CD8-positive, alpha-beta memory T cell (primary cell): ENCODE results near the gene CRB3. TPM values are rescaled to one million over a fixed set of nuclear protein-coding genes. Genes with fewer than 3 reads are reported as not detected.

Experiments
- CTCF ChIA-PET: fragments of 350-600 bp; sonication (Branson Sonifier 250); formaldehyde crosslinking; loops from one replicate; lab custom pipeline; 2021; ENCODE audit warnings: antibody characterized with exemption; lab: Charles Lee
- POLR2A ChIA-PET: fragments of 350-600 bp; sonication (Branson Sonifier 250); formaldehyde crosslinking; loops from one replicate; lab custom pipeline; 2021; ENCODE audit warnings: antibody characterized with exemption; lab: Charles Lee
- DNase-seq, 5 donors: peaks; one replicate each; pipeline versions ENCODE4 v3.0.0 to v3.0.0-alpha.2; 2020 to 2022; ENCODE audit warnings: mixed read lengths in 1 of 5
- H3K27ac ChIP-seq: one replicate; pipeline ENCODE4 v1.7.0; 2013; ENCODE audit warnings: low read depth, mild to moderate bottlenecking, low read length, moderate library complexity
- H3K27me3 ChIP-seq: 2 replicates; pipeline ENCODE4 v1.7.0; 2013; ENCODE audit warnings: low read length, mild to moderate bottlenecking; ENCODE audit not compliant: insufficient read depth, poor library complexity, severe bottlenecking
- H3K36me3 ChIP-seq: 2 replicates; pipeline ENCODE4 v1.7.0; 2013; ENCODE audit warnings: mild to moderate bottlenecking, low read length, moderate library complexity; ENCODE audit not compliant: insufficient read depth
- H3K4me1 ChIP-seq: 2 replicates; pipeline ENCODE4 v1.7.0; 2013; ENCODE audit warnings: mild to moderate bottlenecking, low read length, moderate library complexity; ENCODE audit not compliant: insufficient read depth
- H3K4me3 ChIP-seq: 2 replicates; pipeline ENCODE4 v1.7.0; 2013; ENCODE audit warnings: mild to moderate bottlenecking, low read length
- H3K9me3 ChIP-seq: 2 replicates; pipeline ENCODE4 v1.7.0; 2013; ENCODE audit warnings: mild to moderate bottlenecking, low read length
- H3K27ac Mint-ChIP-seq, 8 donors: one replicate each; pipeline ENCODE4 v1.8.0; 2020 to 2021; ENCODE audit warnings: mixed read lengths in 8 of 8, mild to moderate bottlenecking in 6 of 8, inconsistent platforms in 3 of 8, moderate library complexity in 3 of 8
- H3K27me3 Mint-ChIP-seq, 2 donors: one replicate each; pipeline ENCODE4 v1.8.0; 2020 to 2021; ENCODE audit warnings: mixed read lengths in 2 of 2, mild to moderate bottlenecking in 1 of 2, moderate library complexity in 1 of 2
- H3K36me3 Mint-ChIP-seq, 3 donors: one replicate each; pipeline ENCODE4 v1.8.0; 2020 to 2021; ENCODE audit warnings: mixed read lengths in 3 of 3, inconsistent platforms in 1 of 3, mild to moderate bottlenecking in 1 of 3
- H3K4me1 Mint-ChIP-seq, 3 donors: one replicate each; pipeline ENCODE4 v1.8.0; 2020 to 2021; ENCODE audit warnings: mixed read lengths in 3 of 3, inconsistent platforms in 1 of 3, mild to moderate bottlenecking in 1 of 3
- H3K4me3 Mint-ChIP-seq, 7 donors: one replicate each; pipeline ENCODE4 v1.8.0; 2020 to 2021; ENCODE audit warnings: mixed read lengths in 7 of 7, mild to moderate bottlenecking in 6 of 7, moderate library complexity in 4 of 7, inconsistent platforms in 2 of 7
- H3K9me3 Mint-ChIP-seq, 5 donors: one replicate each; pipeline ENCODE4 v1.8.0; 2020 to 2022; ENCODE audit warnings: mixed read lengths in 5 of 5, mild to moderate bottlenecking in 3 of 5, moderate library complexity in 2 of 5, inconsistent platforms in 1 of 5
- polyA plus RNA-seq: library from polyadenylated mRNA; unstranded; fragments of 300-500 nt; fragmentation: Illumina TruSeq; gene quantifications from one replicate; pipeline ENCODE4 v1.2.3, GENCODE V29; 2021
- total RNA-seq, 2 experiments: library from RNA; stranded (reverse); gene quantifications; one replicate each; pipeline ENCODE4 v1.2.3, GENCODE V29; 2021

The CRB3 gene
- total and polyA plus RNA-seq, 3 experiments from 2014 or later, result 0.88 to 4.1 (median 1.8) TPM

DNA sequence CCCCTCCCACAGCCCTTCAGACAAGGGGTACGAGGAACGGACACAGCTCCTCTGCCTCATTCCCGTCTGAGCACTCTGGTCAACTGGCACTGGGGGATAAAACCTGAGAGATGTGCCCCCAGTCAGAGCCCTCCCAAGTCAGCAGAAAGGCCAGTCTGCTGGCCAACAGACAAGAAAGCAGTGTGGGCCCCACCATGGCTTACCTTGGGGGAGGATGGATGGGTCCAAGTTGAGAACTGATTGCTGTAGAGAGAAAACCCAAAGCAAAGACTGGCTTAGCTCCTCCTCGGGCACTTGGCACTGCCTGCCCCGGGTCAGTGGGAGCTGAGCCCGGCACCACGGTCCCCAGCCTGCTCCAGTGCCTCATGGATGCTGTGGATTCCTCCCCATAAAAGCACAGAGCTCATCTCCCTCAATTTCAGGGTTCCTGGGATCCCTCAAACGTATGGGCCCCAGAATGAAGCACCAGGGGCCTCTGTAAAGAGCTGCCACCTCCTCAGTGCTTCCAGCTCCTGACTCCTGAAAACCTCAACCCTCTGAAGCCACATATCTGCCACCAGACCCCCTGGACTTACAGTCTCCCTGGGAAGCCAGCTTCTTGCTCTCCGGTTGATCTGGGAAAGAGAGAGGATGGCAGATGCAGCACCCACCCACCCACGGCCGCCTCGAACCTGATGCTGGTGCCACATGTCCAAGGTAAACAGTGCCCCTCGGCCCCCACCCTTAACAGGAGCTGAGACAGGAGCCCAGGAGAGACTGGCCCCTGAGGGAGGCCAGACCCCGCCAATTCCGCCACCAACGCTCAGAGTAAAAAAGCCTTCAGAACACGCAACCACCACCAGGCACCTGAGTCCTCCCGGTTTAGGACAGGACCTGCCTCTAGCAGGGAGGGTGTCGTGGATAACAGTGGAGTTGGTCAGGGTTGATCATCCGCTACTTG is 42.7 kb upstream of the CRB3 start:
- Mint-ChIP-seq H3K4me1 (peaks cover 30 to 46% (median 33%) of the 10 kb centered on the region in 3 donors), H3K9me3 (no peaks in the 10 kb centered on the region), H3K36me3 (peaks cover 3 to 65% (median 9%) of the 10 kb centered on the region in 3 donors), H3K27me3 (peaks cover 0 to 1% of the 10 kb centered on the region in 2 donors), H3K4me3 (peak overlapping the region in 2 of 7 donors; percentile 24 to 90), H3K27ac (peak overlapping the region in 4 of 8 donors; percentile 17 to 85 (median 42))
- H3K36me3 ChIP-seq, result peaks cover 48% of the 10 kb centered on the region
- H3K9me3 ChIP-seq, result no peaks in the 10 kb centered on the region
- ChIA-PET POLR2A (no interaction called here), CTCF (no interaction called here)
- no peak for DNase-seq
- no peak overlapping the region for H3K27ac ChIP-seq
- no peak overlapping the region for H3K4me3 ChIP-seq
- H3K27me3 ChIP-seq, result no peaks in the 10 kb centered on the region
- peaks cover 27% of the 10 kb centered on the region for H3K4me1 ChIP-seq

GRCh38 chr19:6423499-6424194 is 40.4 kb upstream of the CRB3 start:
- Histone ChIP-seq H3K9me3 (no peaks in the 10 kb centered on the region), H3K27ac (peak overlapping the region; percentile 69), H3K36me3 (peaks cover 26% of the 10 kb centered on the region), H3K4me1 (peaks cover 27% of the 10 kb centered on the region), H3K4me3 (peak overlapping the region; percentile 73), H3K27me3 (no peaks in the 10 kb centered on the region)
- peak overlapping the region; percentile 87 to 94 (median 90) for H3K4me3 Mint-ChIP-seq
- POLR2A ChIA-PET, result interaction anchor here (1.3 to 1.5 kb wide), 2 partner anchors 31 to 62 kb away, joined by 5 to 10 read pairs; partner anchors contain the start of genes CLPP and GTF2F1
- H3K4me1 Mint-ChIP-seq, result peaks cover 30 to 46% (median 33%) of the 10 kb centered on the region in 3 donors
- no peaks in the 10 kb centered on the region for H3K9me3 Mint-ChIP-seq
- DNase-seq, result peak in 3 of 5 donors; percentile 15 to 21 (median 16)
- CTCF ChIA-PET, result interaction anchor here (0.6 kb wide), 1 partner anchor 126 kb away, joined by 3 read pairs; no protein-coding TSS in a partner anchor
- H3K27ac Mint-ChIP-seq, result peak overlapping the region; percentile 71 to 96 (median 89)
- H3K36me3 Mint-ChIP-seq, result peaks cover 3 to 44% (median 9%) of the 10 kb centered on the region in 3 donors
- H3K27me3 Mint-ChIP-seq, result peaks cover 0 to 1% of the 10 kb centered on the region in 2 donors

DNA sequence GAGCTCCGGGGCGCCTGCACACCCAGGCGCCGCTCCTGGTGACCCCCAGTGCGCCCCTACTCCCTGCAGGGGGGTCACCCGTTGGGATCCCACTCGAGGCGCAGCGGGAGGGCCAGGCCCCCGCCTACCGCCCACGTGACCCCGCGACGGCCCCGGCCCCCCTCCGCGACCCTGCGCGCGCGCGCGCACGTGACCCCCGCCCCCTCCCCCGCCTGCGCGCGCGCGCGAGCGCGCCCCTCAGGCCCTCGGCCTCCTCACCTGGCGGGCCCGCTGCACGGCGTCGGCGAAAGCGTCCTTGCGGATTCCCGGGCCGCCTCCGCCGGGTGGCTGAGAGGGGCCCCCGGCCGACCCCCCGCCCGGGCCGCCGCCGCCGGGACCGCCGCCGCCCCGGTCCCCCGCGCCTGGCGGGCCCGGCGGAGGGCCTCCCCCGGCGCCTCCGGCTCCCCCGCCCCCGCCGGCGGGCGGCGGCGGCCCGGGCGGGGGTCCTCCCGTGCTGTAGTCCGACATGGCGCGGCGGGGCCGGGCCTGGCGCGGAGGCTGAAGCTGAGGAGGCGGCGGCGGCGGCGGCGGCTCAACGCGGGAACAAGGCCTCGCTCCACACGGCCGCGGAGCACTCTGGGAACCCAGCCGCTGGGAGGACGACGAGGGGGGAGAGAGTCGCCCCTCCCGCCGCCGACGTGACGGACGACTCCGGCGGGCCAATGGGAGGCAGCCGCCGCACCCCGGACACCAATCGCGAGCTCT is 39.7 kb upstream of the CRB3 start, which contains the start of gene KHSRP:
KHSRP (minus strand) TSS at position 617 of the 744 bp plus-strand sequence; CDS start at position 507, 110 bp downstream.
- Mint-ChIP-seq H3K4me1 (peaks cover 30 to 46% (median 33%) of the 10 kb centered on the region in 3 donors), H3K27me3 (peaks cover 0 to 1% of the 10 kb centered on the region in 2 donors), H3K36me3 (peaks cover 3 to 37% (median 9%) of the 10 kb centered on the region in 3 donors), H3K27ac (peak within 1 kb of the TSS; percentile 87 to 98 (median 90)), H3K4me3 (peak within 1 kb of the TSS; percentile 87 to 95 (median 90)), H3K9me3 (no peaks in the 10 kb centered on the region)
- ChIA-PET POLR2A (interaction anchor here (0.5 to 2.2 kb wide), 11 partner anchors 31 to 439 kb away, joined by 3 to 14 read pairs (median 5); partner anchors contain the start of genes ALKBH7, CLPP, DENND1C and GPR108), CTCF (interaction anchor here (1.2 to 1.4 kb wide), 2 partner anchors 32 to 206 kb away, joined by 3 to 5 read pairs; partner anchors contain the start of gene GTF2F1)
- peak within 1 kb of the TSS; percentile 69 for H3K27ac ChIP-seq
- no peaks in the 10 kb centered on the region for H3K9me3 ChIP-seq
- H3K4me1 ChIP-seq, result peaks cover 27% of the 10 kb centered on the region
- no peaks in the 10 kb centered on the region for H3K27me3 ChIP-seq
- peak in 3 of 5 donors; percentile 17 to 23 (median 21) for DNase-seq
- H3K4me3 ChIP-seq, result peak within 1 kb of the TSS; percentile 73
- peaks cover 21% of the 10 kb centered on the region for H3K36me3 ChIP-seq

DNA sequence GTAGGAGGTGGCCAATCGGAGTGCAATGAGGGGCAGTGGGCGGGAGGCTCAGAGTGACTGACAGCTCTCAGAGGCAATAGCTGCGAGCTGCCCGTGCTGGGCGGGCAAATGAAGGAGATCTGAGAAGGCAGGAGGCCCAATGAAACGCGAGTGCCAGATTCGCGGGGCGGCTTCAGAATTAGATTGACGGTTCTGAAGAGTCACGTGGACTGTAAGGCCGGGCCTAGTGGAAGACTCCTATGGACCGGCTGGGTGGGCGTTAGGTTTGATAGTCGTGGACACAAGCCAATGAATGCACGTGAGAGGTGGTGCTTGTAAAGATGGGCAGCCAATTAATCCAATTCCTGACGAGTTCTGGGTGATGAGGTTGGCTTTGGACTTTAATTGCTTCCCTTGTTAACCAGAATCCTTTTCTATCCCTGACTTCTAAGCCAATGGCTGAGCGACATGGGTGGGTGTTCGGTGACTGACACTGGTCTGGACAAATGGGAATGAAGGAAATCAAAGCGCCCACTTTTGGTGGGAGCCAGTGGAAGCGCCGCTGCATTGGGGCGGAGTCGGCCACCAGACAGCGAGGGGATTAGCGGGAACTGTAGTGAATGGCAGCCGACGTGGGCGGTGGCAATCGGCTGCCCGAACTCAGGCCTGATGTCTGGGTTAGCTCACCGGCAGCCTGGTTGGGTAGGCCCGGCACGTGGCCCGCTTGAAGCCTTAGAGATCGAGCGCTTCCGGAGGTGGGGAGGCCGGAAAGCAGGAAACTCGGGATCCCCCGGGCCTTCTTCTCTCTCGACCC is 38.9 kb upstream of the CRB3 start:
- peak overlapping the region; percentile 73 to 95 (median 82) for H3K4me3 Mint-ChIP-seq
- Histone ChIP-seq H3K27me3 (no peaks in the 10 kb centered on the region), H3K27ac (peak overlapping the region; percentile 53), H3K4me1 (peaks cover 27% of the 10 kb centered on the region), H3K4me3 (peak overlapping the region; percentile 26), H3K9me3 (no peaks in the 10 kb centered on the region), H3K36me3 (peaks cover 13% of the 10 kb centered on the region)
- no peaks in the 10 kb centered on the region for H3K9me3 Mint-ChIP-seq
- H3K4me1 Mint-ChIP-seq, result peaks cover 30 to 46% (median 33%) of the 10 kb centered on the region in 3 donors
- H3K27ac Mint-ChIP-seq, result peak overlapping the region; percentile 74 to 98 (median 90)
- H3K36me3 Mint-ChIP-seq, result peaks cover 0 to 29% (median 6%) of the 10 kb centered on the region in 3 donors
- peak; percentile 97 to 100 (median 99) for DNase-seq
- ChIA-PET POLR2A (interaction anchor here (0.5 to 2.2 kb wide), 11 partner anchors 32 to 439 kb away, joined by 3 to 14 read pairs (median 5); partner anchors contain the start of genes ALKBH7, CLPP, DENND1C and GPR108), CTCF (interaction anchor here (0.8 to 1.6 kb wide), 5 partner anchors 12 to 207 kb away, joined by 3 to 5 read pairs (median 3); partner anchors contain the start of gene GTF2F1)
- peaks cover 0 to 1% of the 10 kb centered on the region in 2 donors for H3K27me3 Mint-ChIP-seq

- peaks cover 29 to 40% (median 33%) of the 10 kb centered on the region in 3 donors for H3K4me1 Mint-ChIP-seq
- peaks cover 0 to 21% (median 3%) of the 10 kb centered on the region in 3 donors for H3K36me3 Mint-ChIP-seq
- no peaks in the 10 kb centered on the region for H3K9me3 Mint-ChIP-seq
- CTCF ChIA-PET, result interaction anchor here (0.8 to 1.6 kb wide), 5 partner anchors 11 to 208 kb away, joined by 3 to 5 read pairs (median 3); partner anchors contain the start of gene GTF2F1
- H3K27ac ChIP-seq, result peak overlapping the region; percentile 53
- H3K4me3 ChIP-seq, result peak overlapping the region; percentile 26
- peak overlapping the region; percentile 74 to 98 (median 90) for H3K27ac Mint-ChIP-seq
- peaks cover 0 to 1% of the 10 kb centered on the region in 2 donors for H3K27me3 Mint-ChIP-seq
- no peaks in the 10 kb centered on the region for H3K9me3 ChIP-seq
- POLR2A ChIA-PET, result interaction anchor here (0.6 to 2.2 kb wide), 6 partner anchors 9 to 312 kb away, joined by 3 to 14 read pairs (median 9); partner anchors contain the start of genes ALKBH7, DENND1C, GPR108 and SLC25A23
- peak overlapping the region in 6 of 7 donors; percentile 73 to 95 (median 82) for H3K4me3 Mint-ChIP-seq
- no peaks in the 10 kb centered on the region for H3K27me3 ChIP-seq
- no peak for DNase-seq
- peaks cover 5% of the 10 kb centered on the region for H3K36me3 ChIP-seq
- peaks cover 27% of the 10 kb centered on the region for H3K4me1 ChIP-seq
These were observed 38.1 kb upstream of the CRB3 start for GRCh38 chr19:6425732-6426620.

DNA sequence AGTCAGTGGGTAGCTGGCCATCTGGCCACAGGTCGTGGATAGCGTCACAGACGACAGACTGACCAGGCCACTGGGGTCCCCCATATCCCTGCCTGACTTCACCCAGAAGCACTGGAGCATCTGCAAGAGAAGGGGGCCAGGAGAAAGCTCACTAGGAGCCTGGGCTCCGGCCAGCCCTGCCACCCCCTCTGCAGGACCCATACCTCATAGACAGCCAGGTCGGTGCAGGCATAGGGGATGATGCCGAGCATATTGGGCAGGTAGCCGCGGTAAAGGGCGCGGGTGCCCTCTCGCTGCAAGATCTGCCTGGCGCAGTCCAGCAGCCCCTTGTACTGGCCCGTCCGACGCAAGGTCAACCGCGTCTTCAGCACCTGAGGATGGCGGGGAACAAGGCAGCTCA is 36.9 kb upstream of the CRB3 start:
- Histone ChIP-seq H3K4me1 (peaks cover 27% of the 10 kb centered on the region), H3K27me3 (no peaks in the 10 kb centered on the region), H3K9me3 (no peaks in the 10 kb centered on the region), H3K36me3 (no peaks in the 10 kb centered on the region), H3K4me3 (no peak overlapping the region), H3K27ac (no peak overlapping the region)
- Mint-ChIP-seq H3K4me3 (no peak overlapping the region), H3K27me3 (peaks cover 0 to 3% of the 10 kb centered on the region in 2 donors), H3K4me1 (peaks cover 27 to 28% (median 28%) of the 10 kb centered on the region in 3 donors), H3K27ac (no peak overlapping the region), H3K36me3 (peaks cover 0 to 9% (median 2%) of the 10 kb centered on the region in 3 donors), H3K9me3 (no peaks in the 10 kb centered on the region)
- ChIA-PET POLR2A (no interaction called here), CTCF (interaction anchor here (1.6 kb wide), 1 partner anchor 10 kb away, joined by 4 read pairs; no protein-coding TSS in a partner anchor)
- no peak for DNase-seq
